PC-9 (cell line): ENCODE results near the gene DUSP10.

Experiments used
- EZH2 ChIP-seq: fragments of 200-600 bp; sonication (generic); IDR thresholded peaks from 2 replicates; pipeline ENCODE4 v1.8.0; 2017; ENCODE audit warnings: antibody characterized with exemption, low read depth
- TF ChIP-seq, protein P1 (sequence below): fragments of 200-600 bp; sonication (generic); conservative IDR thresholded peaks from 2 replicates; pipeline ENCODE4 v1.6.1; 2017; ENCODE audit warnings: mixed run types, antibody characterized with exemption, mild to moderate bottlenecking, moderate library complexity

DNA sequence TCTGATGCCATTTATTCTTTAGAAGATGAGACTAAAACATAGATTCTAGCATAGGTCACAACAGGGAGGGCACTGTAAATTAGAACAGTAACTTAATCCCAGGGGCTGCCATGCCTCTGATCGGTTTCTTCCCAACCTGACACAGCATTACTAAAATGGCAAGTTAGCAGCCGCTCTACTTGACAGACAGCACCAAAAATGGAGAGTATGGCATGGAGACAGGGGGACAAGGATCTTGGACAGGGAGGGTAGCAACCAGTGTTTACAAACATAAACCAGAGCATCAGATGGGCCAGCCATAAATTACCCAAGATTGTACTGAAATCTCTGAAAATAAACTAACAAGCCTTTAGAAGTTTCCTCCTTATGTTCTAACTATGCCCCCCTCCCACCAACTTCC lies 5.9 kb downstream of the DUSP10 start:
- TF ChIP-seq, protein P1, sequence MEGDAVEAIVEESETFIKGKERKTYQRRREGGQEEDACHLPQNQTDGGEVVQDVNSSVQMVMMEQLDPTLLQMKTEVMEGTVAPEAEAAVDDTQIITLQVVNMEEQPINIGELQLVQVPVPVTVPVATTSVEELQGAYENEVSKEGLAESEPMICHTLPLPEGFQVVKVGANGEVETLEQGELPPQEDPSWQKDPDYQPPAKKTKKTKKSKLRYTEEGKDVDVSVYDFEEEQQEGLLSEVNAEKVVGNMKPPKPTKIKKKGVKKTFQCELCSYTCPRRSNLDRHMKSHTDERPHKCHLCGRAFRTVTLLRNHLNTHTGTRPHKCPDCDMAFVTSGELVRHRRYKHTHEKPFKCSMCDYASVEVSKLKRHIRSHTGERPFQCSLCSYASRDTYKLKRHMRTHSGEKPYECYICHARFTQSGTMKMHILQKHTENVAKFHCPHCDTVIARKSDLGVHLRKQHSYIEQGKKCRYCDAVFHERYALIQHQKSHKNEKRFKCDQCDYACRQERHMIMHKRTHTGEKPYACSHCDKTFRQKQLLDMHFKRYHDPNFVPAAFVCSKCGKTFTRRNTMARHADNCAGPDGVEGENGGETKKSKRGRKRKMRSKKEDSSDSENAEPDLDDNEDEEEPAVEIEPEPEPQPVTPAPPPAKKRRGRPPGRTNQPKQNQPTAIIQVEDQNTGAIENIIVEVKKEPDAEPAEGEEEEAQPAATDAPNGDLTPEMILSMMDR: no peak
- no peak for TF ChIP-seq EZH2
